MM.1S (cell line): Measurements from ENCODE around the gene RGL4.
"Not testable (repeated sequence)": the region's sequence is repeated elsewhere in the genome, so short reads cannot be mapped to it uniquely, and the experiment has no call there.

ENCODE experiments used
- DNase-seq: peaks from one replicate; pipeline ENCODE4 v3.0.0-alpha.2; 2015
- H2AFZ ChIP-seq: fragments of 300-600 bp; sonication (generic); 2 replicates; pipeline ENCODE4 v1.6.0; 2016; ENCODE audit warnings: antibody characterized with exemption, low read length
- H3F3A ChIP-seq: fragments of 300-600 bp; sonication (generic); 2 replicates; pipeline ENCODE4 v1.6.1; 2016; ENCODE audit warnings: mild to moderate bottlenecking, antibody characterized with exemption, low read length, moderate library complexity, mixed read lengths; ENCODE audit not compliant: insufficient read depth
- H3K27ac ChIP-seq: fragments of 300-600 bp; sonication (generic); 2 replicates; pipeline ENCODE4 v1.5.1; 2016; ENCODE audit warnings: mild to moderate bottlenecking, low read length
- H3K27me3 ChIP-seq: fragments of 300-600 bp; sonication (generic); replicated peaks from 2 replicates; pipeline ENCODE4 v1.6.0; 2016; ENCODE audit warnings: low read length; ENCODE audit not compliant: insufficient read depth
- H3K36me3 ChIP-seq: fragments of 300-600 bp; sonication (generic); replicated peaks from 2 replicates; pipeline ENCODE4 v1.6.1; 2016; ENCODE audit warnings: mild to moderate bottlenecking, low read length, mixed read lengths; ENCODE audit not compliant: insufficient read depth
- H3K4me1 ChIP-seq: fragments of 300-600 bp; sonication (generic); 2 replicates; pipeline ENCODE4 v1.6.1; 2016; ENCODE audit warnings: low read length, mixed read lengths
- H3K4me2 ChIP-seq: fragments of 300-600 bp; sonication (generic); 2 replicates; pipeline ENCODE4 v1.6.0; 2016; ENCODE audit warnings: low read depth, low read length
- H3K4me3 ChIP-seq: fragments of 300-600 bp; sonication (generic); 2 replicates; pipeline ENCODE4 v1.5.1; 2016; ENCODE audit warnings: low read length, mixed read lengths
- H3K79me2 ChIP-seq: fragments of 300-600 bp; sonication (generic); 2 replicates; pipeline ENCODE4 v1.6.1; 2016; ENCODE audit warnings: mixed run types, low read length, mixed read lengths
- H3K9ac ChIP-seq: fragments of 300-600 bp; sonication (generic); 2 replicates; pipeline ENCODE4 v1.6.1; 2016; ENCODE audit warnings: low read length, mixed read lengths
- H3K9me2 ChIP-seq: fragments of 300-600 bp; sonication (generic); replicated peaks from 2 replicates; pipeline ENCODE4 v1.6.1; 2016; ENCODE audit warnings: mild to moderate bottlenecking, low read length, mixed read lengths; ENCODE audit not compliant: insufficient read depth
- H3K9me3 ChIP-seq: fragments of 300-600 bp; sonication (generic); replicated peaks from 2 replicates; pipeline ENCODE4 v1.6.1; 2016; ENCODE audit warnings: mild to moderate bottlenecking, low read length, mixed read lengths; ENCODE audit not compliant: insufficient read depth
- H4K20me1 ChIP-seq: fragments of 300-600 bp; sonication (generic); 2 replicates; pipeline ENCODE4 v1.6.1; 2016; ENCODE audit warnings: mild to moderate bottlenecking, low read length, moderate library complexity, mixed read lengths; ENCODE audit not compliant: insufficient read depth
- EZH2 ChIP-seq: fragments of 300-600 bp; sonication (generic); optimal IDR thresholded peaks from 2 replicates; pipeline ENCODE3; 2017; ENCODE audit warnings: low read depth, mild to moderate bottlenecking, antibody characterized with exemption, low read length, mixed read lengths
- EZH2phosphoT487 ChIP-seq: fragments of 300-600 bp; sonication (generic); IDR thresholded peaks from 2 replicates; pipeline ENCODE4 v1.6.1; 2018; ENCODE audit warnings: antibody characterized with exemption, low read length
- TF ChIP-seq, protein P1 (sequence below): fragments of 300-600 bp; sonication (generic); IDR thresholded peaks from 2 replicates; pipeline ENCODE4 v1.5.1; 2016; ENCODE audit warnings: antibody characterized with exemption, low read length, mixed read lengths

RGL4 gene

DNA sequence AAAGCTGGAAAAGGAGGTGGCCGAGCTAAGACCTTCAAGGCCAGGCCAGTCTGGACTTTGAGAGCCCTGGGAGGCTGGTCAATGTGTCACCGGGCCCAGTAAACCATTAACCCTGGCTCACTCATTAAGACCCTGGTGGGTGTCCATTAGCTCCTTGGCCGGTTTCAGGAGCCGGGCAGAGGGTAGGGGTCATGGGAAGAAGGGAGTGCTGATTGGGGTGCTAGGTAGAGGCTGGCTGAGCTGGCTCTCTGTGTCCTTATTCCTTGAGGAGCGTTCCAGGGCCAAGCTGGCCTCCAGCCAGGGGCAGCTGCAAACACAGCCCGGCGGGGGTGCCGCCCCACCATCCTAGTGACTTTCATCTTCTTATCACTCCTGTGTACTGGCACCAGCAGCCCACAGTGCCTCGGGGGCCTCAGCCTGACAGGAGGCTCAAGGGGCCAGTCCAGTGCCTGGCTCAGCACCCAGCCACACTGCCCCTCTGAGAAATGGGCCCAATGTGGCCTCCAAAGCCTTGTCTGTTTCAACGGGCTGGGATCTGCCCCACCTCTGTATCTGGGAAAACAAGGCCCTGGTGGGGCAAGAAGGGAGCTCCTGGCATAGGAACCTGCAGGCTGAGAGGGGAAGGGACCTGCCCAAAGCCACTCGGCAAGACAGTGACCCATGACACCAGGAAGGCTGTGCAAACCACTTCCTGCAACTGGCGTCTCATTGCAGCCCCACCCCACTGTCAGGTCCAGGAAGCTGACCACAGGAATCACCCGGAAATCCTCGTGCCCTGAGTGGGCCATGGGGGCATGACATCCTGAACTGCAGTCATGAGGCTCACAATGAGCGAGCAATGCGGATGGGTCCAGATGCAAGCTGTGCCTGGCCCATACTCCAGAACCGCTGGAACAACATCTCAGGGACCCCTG lies 15.1 kb upstream of the RGL4 start:
- no peak for DNase-seq
- Histone ChIP-seq H3K79me2 (no peaks in the 10 kb centered on the region), H3K9me2 (no peaks in the 10 kb centered on the region), H3K4me2 (no peak overlapping the region), H3K9me3 (no peaks in the 10 kb centered on the region), H3K27ac (no peak overlapping the region), H3K36me3 (no peaks in the 10 kb centered on the region), H2AFZ (no peak overlapping the region), H3K4me3 (no peak overlapping the region), H3K4me1 (no peaks in the 10 kb centered on the region), H3K27me3 (no peaks in the 10 kb centered on the region), H3K9ac (no peak overlapping the region), H4K20me1 (no peaks in the 10 kb centered on the region), H3F3A (no peaks in the 10 kb centered on the region)
- TF ChIP-seq, protein P1, sequence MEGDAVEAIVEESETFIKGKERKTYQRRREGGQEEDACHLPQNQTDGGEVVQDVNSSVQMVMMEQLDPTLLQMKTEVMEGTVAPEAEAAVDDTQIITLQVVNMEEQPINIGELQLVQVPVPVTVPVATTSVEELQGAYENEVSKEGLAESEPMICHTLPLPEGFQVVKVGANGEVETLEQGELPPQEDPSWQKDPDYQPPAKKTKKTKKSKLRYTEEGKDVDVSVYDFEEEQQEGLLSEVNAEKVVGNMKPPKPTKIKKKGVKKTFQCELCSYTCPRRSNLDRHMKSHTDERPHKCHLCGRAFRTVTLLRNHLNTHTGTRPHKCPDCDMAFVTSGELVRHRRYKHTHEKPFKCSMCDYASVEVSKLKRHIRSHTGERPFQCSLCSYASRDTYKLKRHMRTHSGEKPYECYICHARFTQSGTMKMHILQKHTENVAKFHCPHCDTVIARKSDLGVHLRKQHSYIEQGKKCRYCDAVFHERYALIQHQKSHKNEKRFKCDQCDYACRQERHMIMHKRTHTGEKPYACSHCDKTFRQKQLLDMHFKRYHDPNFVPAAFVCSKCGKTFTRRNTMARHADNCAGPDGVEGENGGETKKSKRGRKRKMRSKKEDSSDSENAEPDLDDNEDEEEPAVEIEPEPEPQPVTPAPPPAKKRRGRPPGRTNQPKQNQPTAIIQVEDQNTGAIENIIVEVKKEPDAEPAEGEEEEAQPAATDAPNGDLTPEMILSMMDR = no peak
- TF ChIP-seq EZH2phosphoT487 (no peak), EZH2 (no peak)

DNA sequence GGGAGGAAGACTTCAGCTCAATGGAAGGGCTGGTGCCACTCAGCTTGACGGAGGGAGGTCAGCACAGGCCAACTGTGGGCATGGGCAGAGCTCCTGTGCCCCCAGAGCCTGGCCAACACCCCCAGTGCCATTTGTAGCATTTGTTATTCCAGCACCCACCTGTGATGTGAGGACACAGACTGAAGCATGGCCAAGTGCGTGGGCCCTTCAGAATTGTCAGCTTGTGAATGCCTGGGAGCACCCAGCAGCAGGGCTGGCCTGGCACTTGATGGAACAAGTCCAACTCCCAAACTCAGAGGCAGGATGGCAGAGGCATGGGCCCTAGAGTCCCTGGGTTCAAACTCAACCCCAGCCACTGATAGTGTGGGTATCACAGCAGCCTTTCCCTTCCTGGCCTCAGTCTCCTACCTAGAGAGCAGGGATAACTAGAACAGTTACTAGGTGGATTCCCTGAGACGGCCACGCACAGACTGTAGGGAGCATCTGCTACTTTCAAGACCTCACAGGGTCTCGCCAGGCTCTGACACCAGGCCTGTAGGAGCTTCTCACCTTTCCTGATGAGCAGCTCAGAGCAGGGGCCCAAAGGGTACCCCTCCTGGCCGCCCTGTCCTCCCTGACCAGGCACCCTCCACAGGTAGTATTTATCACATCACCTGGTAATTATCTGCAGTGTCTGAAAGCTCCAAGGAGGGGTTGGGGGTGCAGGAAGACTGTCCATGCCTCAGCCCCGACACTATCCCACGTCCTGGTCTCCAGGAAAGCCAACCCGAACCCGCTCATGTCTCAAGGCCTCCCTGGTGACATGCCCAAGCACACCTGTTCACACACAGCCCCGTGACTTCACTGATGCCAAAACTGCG lies 13.7 kb upstream of the RGL4 start:
- H3K79me2 ChIP-seq, H3K4me1 ChIP-seq, H3K27ac ChIP-seq, H4K20me1 ChIP-seq, H3K36me3 ChIP-seq, H2AFZ ChIP-seq, H3K9me3 ChIP-seq, H3K4me2 ChIP-seq, H3K27me3 ChIP-seq, H3K9me2 ChIP-seq, DNase-seq, H3K4me3 ChIP-seq, H3K9ac ChIP-seq, H3F3A ChIP-seq: not testable (repeated sequence)

DNA sequence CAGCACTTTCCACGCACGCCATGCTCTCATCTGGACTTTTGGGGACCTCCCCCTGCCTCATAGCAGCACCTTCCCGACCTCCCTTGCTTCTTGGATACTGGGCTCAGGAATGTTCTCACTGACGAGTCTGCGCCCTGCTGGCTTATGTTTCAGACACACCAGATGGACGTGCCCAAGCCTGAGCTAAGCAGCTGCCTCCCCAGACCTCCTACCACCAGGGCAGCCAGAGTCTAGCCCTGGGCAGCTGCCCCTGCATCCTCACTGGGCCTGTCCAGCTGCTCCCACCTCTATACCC lies 13.2 kb upstream of the RGL4 start:
- no peaks in the 10 kb centered on the region for H3K27me3 ChIP-seq
- no peaks in the 10 kb centered on the region for H3K9me3 ChIP-seq
- H3K9ac ChIP-seq = no peak overlapping the region
- H3K79me2 ChIP-seq = no peaks in the 10 kb centered on the region
- H3K9me2 ChIP-seq = no peaks in the 10 kb centered on the region
- H3K27ac ChIP-seq = no peak overlapping the region
- H3K36me3 ChIP-seq = no peaks in the 10 kb centered on the region
- no peak for DNase-seq
- H3K4me3 ChIP-seq = no peak overlapping the region
- TF ChIP-seq EZH2 (no peak), EZH2phosphoT487 (no peak)
- TF ChIP-seq, protein P1 = no peak
- no peaks in the 10 kb centered on the region for H3K4me1 ChIP-seq
- H2AFZ ChIP-seq = no peak overlapping the region
- no peak overlapping the region for H3K4me2 ChIP-seq
- H4K20me1 ChIP-seq = no peaks in the 10 kb centered on the region
- H3F3A ChIP-seq = no peaks in the 10 kb centered on the region

DNA sequence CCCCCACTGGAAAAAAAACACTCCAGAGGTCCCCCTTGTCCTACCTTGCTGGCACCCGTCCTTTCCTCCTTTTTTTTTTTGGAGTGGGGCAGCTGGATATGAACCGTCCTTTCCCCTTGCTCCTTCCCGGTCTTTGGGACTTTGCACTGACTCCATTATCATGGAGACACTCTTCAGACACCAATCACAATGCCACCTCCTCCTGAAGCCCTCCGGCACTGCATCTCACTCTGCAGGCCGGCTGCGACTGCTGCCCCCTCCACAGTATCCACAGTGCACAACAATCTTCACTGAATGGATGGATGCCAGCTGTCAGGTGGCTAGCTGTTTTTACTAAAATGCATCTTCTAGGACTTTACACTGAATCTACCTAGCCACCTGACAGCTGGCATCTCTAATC lies 12.7 kb upstream of the RGL4 start:
- no peak overlapping the region for H3K27ac ChIP-seq
- H3K4me3 ChIP-seq = no peak overlapping the region
- no peaks in the 10 kb centered on the region for H3K9me3 ChIP-seq
- H2AFZ ChIP-seq = no peak overlapping the region
- DNase-seq = no peak
- no peaks in the 10 kb centered on the region for H3K9me2 ChIP-seq
- H3K4me1 ChIP-seq = no peaks in the 10 kb centered on the region
- no peaks in the 10 kb centered on the region for H3F3A ChIP-seq
- no peak overlapping the region for H3K9ac ChIP-seq
- no peaks in the 10 kb centered on the region for H3K79me2 ChIP-seq
- H3K4me2 ChIP-seq = no peak overlapping the region
- TF ChIP-seq, protein P1 = no peak
- no peak for TF ChIP-seq EZH2phosphoT487
- no peak for TF ChIP-seq EZH2
- H3K27me3 ChIP-seq = no peaks in the 10 kb centered on the region
- H4K20me1 ChIP-seq = no peaks in the 10 kb centered on the region
- no peaks in the 10 kb centered on the region for H3K36me3 ChIP-seq
